Stomach (tissue), 4 donors: ENCODE results near the gene TC2N.
"Not testable (repeated sequence)": the region's sequence is repeated elsewhere in the genome, so short reads cannot be mapped to it uniquely, and the experiment has no call there.

Source experiments
- EP300 ChIP-seq: sonication (generic); formaldehyde crosslinking; IDR thresholded peaks from one replicate; pipeline ENCODE4 v1.6.1; 2017; ENCODE audit warnings: antibody characterized with exemption
- POLR2A ChIP-seq, 4 donors: fragments of 450-650 bp; IDR thresholded peaks; one replicate each; pipeline ENCODE4 v1.6.1; 2016; ENCODE audit warnings: antibody characterized with exemption in 4 of 4, control low read depth in 2 of 4, mild to moderate bottlenecking in 1 of 4, moderate library complexity in 1 of 4
- TF ChIP-seq, protein P1 (sequence below), 7 experiments: fragments of 450-650 bp in 4 of 7; fragments of 200-600 bp in 3 of 7; sonication (generic) in 3 of 7; IDR thresholded peaks; one replicate each; pipeline ENCODE4 v1.5.1; 2016 to 2019; ENCODE audit warnings: antibody characterized with exemption in 7 of 7, control low read depth in 2 of 7, mild to moderate bottlenecking in 1 of 7

DNA sequence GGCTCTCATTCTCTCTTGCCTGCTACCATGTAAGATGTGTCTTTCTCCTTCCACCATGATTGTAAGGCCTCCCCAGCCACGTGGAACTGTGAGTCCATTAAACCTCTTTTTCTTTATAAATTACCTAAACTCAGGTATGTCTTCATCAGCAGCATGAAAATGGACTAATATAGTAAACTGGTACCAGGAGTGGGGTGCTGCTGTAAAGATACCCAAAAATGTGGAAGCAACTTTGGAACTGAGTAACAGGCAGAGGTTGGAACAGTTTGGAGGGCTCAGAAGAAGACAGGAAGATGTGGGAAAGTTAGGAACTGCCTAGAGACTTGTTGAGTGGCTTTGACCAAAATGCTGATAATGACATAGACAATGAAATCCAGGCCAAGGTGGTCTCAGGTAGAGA is 61.2 kb downstream of the TC2N start:
- not testable (repeated sequence) for TF ChIP-seq EP300; POLR2A (IDR thresholded peaks at IDR 0.05)
- TF ChIP-seq, protein P1, sequence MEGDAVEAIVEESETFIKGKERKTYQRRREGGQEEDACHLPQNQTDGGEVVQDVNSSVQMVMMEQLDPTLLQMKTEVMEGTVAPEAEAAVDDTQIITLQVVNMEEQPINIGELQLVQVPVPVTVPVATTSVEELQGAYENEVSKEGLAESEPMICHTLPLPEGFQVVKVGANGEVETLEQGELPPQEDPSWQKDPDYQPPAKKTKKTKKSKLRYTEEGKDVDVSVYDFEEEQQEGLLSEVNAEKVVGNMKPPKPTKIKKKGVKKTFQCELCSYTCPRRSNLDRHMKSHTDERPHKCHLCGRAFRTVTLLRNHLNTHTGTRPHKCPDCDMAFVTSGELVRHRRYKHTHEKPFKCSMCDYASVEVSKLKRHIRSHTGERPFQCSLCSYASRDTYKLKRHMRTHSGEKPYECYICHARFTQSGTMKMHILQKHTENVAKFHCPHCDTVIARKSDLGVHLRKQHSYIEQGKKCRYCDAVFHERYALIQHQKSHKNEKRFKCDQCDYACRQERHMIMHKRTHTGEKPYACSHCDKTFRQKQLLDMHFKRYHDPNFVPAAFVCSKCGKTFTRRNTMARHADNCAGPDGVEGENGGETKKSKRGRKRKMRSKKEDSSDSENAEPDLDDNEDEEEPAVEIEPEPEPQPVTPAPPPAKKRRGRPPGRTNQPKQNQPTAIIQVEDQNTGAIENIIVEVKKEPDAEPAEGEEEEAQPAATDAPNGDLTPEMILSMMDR (IDR thresholded peaks at IDR 0.05), result not testable (repeated sequence)
